Esophagus squamous epithelium (tissue), 4 donors: ENCODE measurements around the gene PRKCI.

Experiments
- CTCF ChIP-seq, 6 experiments: fragments of 450-650 bp in 4 of 6; fragments of 200-600 bp in 2 of 6; sonication (generic) in 2 of 6; IDR thresholded peaks; one replicate each; pipeline ENCODE4 v1.5.1; 2016 to 2019; ENCODE audit warnings: antibody characterized with exemption in 6 of 6, mild to moderate bottlenecking in 4 of 6, moderate library complexity in 4 of 6
- POLR2A ChIP-seq, 4 donors: fragments of 450-650 bp; IDR thresholded peaks; one replicate each; pipeline ENCODE4 v1.6.1; 2017; ENCODE audit warnings: antibody characterized with exemption in 4 of 4, mild to moderate bottlenecking in 4 of 4, moderate library complexity in 3 of 4

GRCh38 chr3:170317954-170318353 is 95.7 kb downstream of the PRKCI start:
- TF ChIP-seq POLR2A (IDR thresholded peaks at IDR 0.05) (no peak), CTCF (IDR thresholded peaks at IDR 0.05) (no peak)
